IPS-20b (cell line): ENCODE measurements around the gene PARD3.

Experiments
- H3K27ac ChIP-seq: one replicate; pipeline ENCODE4 v1.5.1; 2013; ENCODE audit warnings: low read length
- H3K27me3 ChIP-seq: 2 replicates; pipeline ENCODE4 v1.6.1; 2013; ENCODE audit warnings: mild to moderate bottlenecking, low read length, inconsistent platforms; ENCODE audit not compliant: insufficient read depth
- H3K36me3 ChIP-seq: 2 replicates; pipeline ENCODE4 v1.6.1; 2013; ENCODE audit warnings: low read depth, mild to moderate bottlenecking, inconsistent platforms, low read length, moderate library complexity; ENCODE audit not compliant: insufficient read depth
- H3K4me1 ChIP-seq: 2 replicates; pipeline ENCODE4 v1.6.1; 2013; ENCODE audit warnings: mild to moderate bottlenecking, control low read depth, inconsistent platforms, low read length, moderate library complexity; ENCODE audit not compliant: insufficient read depth
- H3K4me3 ChIP-seq: 2 replicates; pipeline ENCODE4 v1.5.1; 2013; ENCODE audit warnings: mild to moderate bottlenecking, low read length, inconsistent platforms
- H3K9ac ChIP-seq: 2 replicates; pipeline ENCODE4 v1.6.1; 2013; ENCODE audit warnings: low read depth, mild to moderate bottlenecking, inconsistent platforms, low read length, moderate library complexity
- H3K9me3 ChIP-seq: 2 replicates; pipeline ENCODE4 v1.6.1; 2013; ENCODE audit warnings: mild to moderate bottlenecking, low read depth, low read length, inconsistent platforms; ENCODE audit not compliant: insufficient read depth

The PARD3 gene

GRCh38 chr10:34298346-34298818 is 516.7 kb downstream of the PARD3 start:
- Histone ChIP-seq H3K27ac (no peak overlapping the region), H3K4me1 (peaks cover 12% of the 10 kb centered on the region), H3K27me3 (no peaks in the 10 kb centered on the region), H3K36me3 (no peaks in the 10 kb centered on the region), H3K9ac (no peak overlapping the region), H3K9me3 (no peaks in the 10 kb centered on the region), H3K4me3 (no peak overlapping the region)

- H3K9me3 ChIP-seq = no peaks in the 10 kb centered on the region
- no peaks in the 10 kb centered on the region for H3K27me3 ChIP-seq
- H3K4me3 ChIP-seq = no peak overlapping the region
- H3K27ac ChIP-seq = no peak overlapping the region
- H3K4me1 ChIP-seq = peaks cover 12% of the 10 kb centered on the region
- no peak overlapping the region for H3K9ac ChIP-seq
- no peaks in the 10 kb centered on the region for H3K36me3 ChIP-seq
These were observed 517.4 kb downstream of the PARD3 start for GRCh38 chr10:34297541-34298345.

GRCh38 chr10:34295142-34295548 is 520.0 kb downstream of the PARD3 start:
- H3K27me3 ChIP-seq = no peaks in the 10 kb centered on the region
- H3K36me3 ChIP-seq = no peaks in the 10 kb centered on the region
- no peak overlapping the region for H3K4me3 ChIP-seq
- no peak overlapping the region for H3K27ac ChIP-seq
- peaks cover 12% of the 10 kb centered on the region for H3K4me1 ChIP-seq
- H3K9me3 ChIP-seq = no peaks in the 10 kb centered on the region
- no peak overlapping the region for H3K9ac ChIP-seq

GRCh38 chr10:34294137-34294536 is 521.0 kb downstream of the PARD3 start:
- H3K4me3 ChIP-seq = no peak overlapping the region
- H3K4me1 ChIP-seq = peaks cover 12% of the 10 kb centered on the region
- H3K9me3 ChIP-seq = no peaks in the 10 kb centered on the region
- no peak overlapping the region for H3K27ac ChIP-seq
- H3K9ac ChIP-seq = peak overlapping the region; percentile 2; the same call in 1 of the 2 replicates
- no peaks in the 10 kb centered on the region for H3K36me3 ChIP-seq
- H3K27me3 ChIP-seq = no peaks in the 10 kb centered on the region

GRCh38 chr10:34292675-34293074 is 522.4 kb downstream of the PARD3 start:
- Histone ChIP-seq H3K4me1 (peaks cover 17% of the 10 kb centered on the region), H3K27ac (no peak overlapping the region), H3K27me3 (no peaks in the 10 kb centered on the region), H3K36me3 (no peaks in the 10 kb centered on the region), H3K9me3 (no peaks in the 10 kb centered on the region), H3K4me3 (no peak overlapping the region), H3K9ac (no peak overlapping the region)

- no peak overlapping the region for H3K4me3 ChIP-seq
- no peaks in the 10 kb centered on the region for H3K27me3 ChIP-seq
- no peak overlapping the region for H3K27ac ChIP-seq
- no peak overlapping the region for H3K9ac ChIP-seq
- H3K9me3 ChIP-seq = no peaks in the 10 kb centered on the region
- peaks cover 17% of the 10 kb centered on the region for H3K4me1 ChIP-seq
- no peaks in the 10 kb centered on the region for H3K36me3 ChIP-seq
These were observed 522.9 kb downstream of the PARD3 start for GRCh38 chr10:34292194-34292565.

- peaks cover 17% of the 10 kb centered on the region for H3K4me1 ChIP-seq
- H3K4me3 ChIP-seq = no peak overlapping the region
- no peaks in the 10 kb centered on the region for H3K9me3 ChIP-seq
- no peak overlapping the region for H3K9ac ChIP-seq
- no peaks in the 10 kb centered on the region for H3K27me3 ChIP-seq
- no peak overlapping the region for H3K27ac ChIP-seq
- no peaks in the 10 kb centered on the region for H3K36me3 ChIP-seq
These were observed 523.5 kb downstream of the PARD3 start for GRCh38 chr10:34291466-34292193.

GRCh38 chr10:34290412-34291081 is 524.5 kb downstream of the PARD3 start:
- peaks cover 17% of the 10 kb centered on the region for H3K4me1 ChIP-seq
- H3K27ac ChIP-seq = no peak overlapping the region
- H3K9me3 ChIP-seq = no peaks in the 10 kb centered on the region
- no peak overlapping the region for H3K9ac ChIP-seq
- no peaks in the 10 kb centered on the region for H3K27me3 ChIP-seq
- no peaks in the 10 kb centered on the region for H3K36me3 ChIP-seq
- no peak overlapping the region for H3K4me3 ChIP-seq

- Histone ChIP-seq H3K27ac (no peak overlapping the region), H3K9ac (no peak overlapping the region), H3K4me3 (no peak overlapping the region), H3K9me3 (no peaks in the 10 kb centered on the region), H3K4me1 (peaks cover 7% of the 10 kb centered on the region), H3K27me3 (no peaks in the 10 kb centered on the region), H3K36me3 (no peaks in the 10 kb centered on the region)
These were observed 526.5 kb downstream of the PARD3 start for GRCh38 chr10:34288634-34289033.

- Histone ChIP-seq H3K27ac (no peak overlapping the region), H3K4me1 (peaks cover 5% of the 10 kb centered on the region; the same call in 1 of the 2 replicates), H3K27me3 (no peaks in the 10 kb centered on the region), H3K4me3 (no peak overlapping the region), H3K9ac (no peak overlapping the region; the same call in 1 of the 2 replicates), H3K9me3 (no peaks in the 10 kb centered on the region), H3K36me3 (no peaks in the 10 kb centered on the region)
These were observed 528.9 kb downstream of the PARD3 start for GRCh38 chr10:34286136-34286739.
